Measurements from ENCODE around the gene CDH23.

GRCh38 chr10:71539442-71540118 lies 142.9 kb downstream of the CDH23 start:
- TF ChIP-seq CTCF (IDR thresholded peaks at IDR 0.05; ENCODE audit: low read length) (no peak), EZH2 (optimal IDR thresholded peaks at IDR 0.05; ENCODE audit: low read depth, low read length) (no peak)

Measured in MM.1S (cell line).